ENCODE measurements around the gene CFAP221. TPM values are rescaled to one million over a fixed set of nuclear protein-coding genes. Genes with fewer than 3 reads are reported as not detected.

The CFAP221 gene
- total and polyA plus RNA-seq, 2 donors (not counting 3 experiments of a cell fraction or from before 2014, with no cell fraction given): 0.06 TPM; not detected in 1

DNA sequence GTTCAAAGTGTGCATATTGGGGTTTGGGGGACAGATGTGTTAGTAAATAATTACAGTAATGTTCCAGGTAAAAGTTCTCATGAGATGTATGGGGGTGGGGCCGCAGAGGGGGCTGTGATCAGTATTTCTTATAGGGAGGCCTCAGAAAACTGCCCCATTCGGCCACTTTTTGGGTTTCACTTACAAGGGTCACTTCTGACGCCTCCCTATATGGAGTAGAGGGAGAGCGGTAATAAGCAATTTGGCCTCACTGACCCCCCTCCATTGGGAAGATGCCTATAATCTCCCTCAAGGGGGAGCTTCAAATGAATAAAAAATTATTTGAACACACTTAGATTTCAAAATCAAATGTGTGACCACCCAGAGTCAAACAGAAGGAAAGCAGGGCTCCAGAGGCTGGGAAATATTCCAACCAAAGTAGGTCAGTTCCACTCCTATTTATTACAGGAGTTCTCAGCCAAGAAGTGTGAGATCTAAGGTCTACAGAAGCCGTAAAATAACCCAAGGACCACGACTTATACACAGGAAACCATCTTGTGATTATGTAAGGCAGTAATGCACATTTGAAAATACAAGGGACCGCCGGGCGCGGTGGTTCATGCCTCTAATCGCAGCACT, 22.7 kb upstream of the CFAP221 start:
- H3K27ac ChIP-seq (ENCODE audit: insufficient read depth, low read depth, low read length): no peak overlapping the region
- H3K4me2 ChIP-seq (ENCODE audit: insufficient read depth, low read length): no peak overlapping the region
- no peaks in the 10 kb centered on the region for H3K9me3 ChIP-seq (replicated peaks; ENCODE audit: control insufficient read depth, insufficient read depth, low read length)
- H3K4me3 ChIP-seq (replicated peaks in 1 of 3; ENCODE audit: insufficient read depth in 1 of 3, low read depth in 1 of 3, low read length in 3 of 3): no peak overlapping the region
- no peak overlapping the region for H2AFZ ChIP-seq (ENCODE audit: low read depth, low read length)
- TF ChIP-seq FOS (IDR thresholded peaks at IDR 0.05; ENCODE audit: borderline replicate concordance, insufficient read depth, low read length) (no peak), MAX (IDR thresholded peaks at IDR 0.05; ENCODE audit: insufficient read depth, insufficient read length) (no peak), EZH2 (IDR thresholded peaks at IDR 0.05; ENCODE audit: borderline replicate concordance, low read depth, low read length, severe bottlenecking) (no peak)
- no peaks in the 10 kb centered on the region for H4K20me1 ChIP-seq (replicated peaks; ENCODE audit: control insufficient read depth, extremely low read depth, insufficient read depth, low read length)
- intact Hi-C loops (cut with micrococcal nuclease) (no loop called here), dilution Hi-C loops (cut with MboI; ENCODE audit: extremely low pct_ligation_motif_present, low sequenced_read_pairs) (no loop called here)
- FAIRE-seq: no peak
- ChIA-PET CTCF (no interaction called here), POLR2A (no interaction called here)
- H3K9ac ChIP-seq (replicated peaks; ENCODE audit: extremely low read depth, insufficient read depth, low read length): no peak overlapping the region
- H3K4me1 ChIP-seq (ENCODE audit: control insufficient read depth, extremely low read depth, insufficient read depth, low read length): no peaks in the 10 kb centered on the region
- no peaks in the 10 kb centered on the region for H3K36me3 ChIP-seq (ENCODE audit: control insufficient read depth in 2 of 2, extremely low read depth in 1 of 2, insufficient read depth in 2 of 2, low read length in 2 of 2)
- DNase-seq (ENCODE audit: low read depth, low spot score): no peak
- no TSS peak for BruUV-seq (replicated peaks)
- H3K27me3 ChIP-seq (ENCODE audit: control insufficient read depth in 2 of 2, insufficient read depth in 2 of 2, low read length in 2 of 2): peaks cover 32 to 38% of the 10 kb centered on the region in 2 experiments
- no peaks in the 10 kb centered on the region for H3K79me2 ChIP-seq (ENCODE audit: control insufficient read depth, insufficient read depth, low read length)
- no peaks in the 10 kb centered on the region for H3K9me1 ChIP-seq (replicated peaks; ENCODE audit: control insufficient read depth, extremely low read depth, insufficient read depth, low read length)

- H3K36me3 ChIP-seq (ENCODE audit: control insufficient read depth in 2 of 2, extremely low read depth in 1 of 2, insufficient read depth in 2 of 2, low read length in 2 of 2): no peaks in the 10 kb centered on the region
- BruUV-seq (replicated peaks): no TSS peak
- no peak overlapping the region for H3K27ac ChIP-seq (ENCODE audit: insufficient read depth, low read depth, low read length)
- no peaks in the 10 kb centered on the region for H4K20me1 ChIP-seq (replicated peaks; ENCODE audit: control insufficient read depth, extremely low read depth, insufficient read depth, low read length)
- H2AFZ ChIP-seq (ENCODE audit: low read depth, low read length): no peak overlapping the region
- no peak overlapping the region for H3K4me3 ChIP-seq (replicated peaks in 1 of 3; ENCODE audit: insufficient read depth in 1 of 3, low read depth in 1 of 3, low read length in 3 of 3)
- no peak overlapping the region for H3K9ac ChIP-seq (replicated peaks; ENCODE audit: extremely low read depth, insufficient read depth, low read length)
- CTCF ChIA-PET: interaction anchor here (1.6 kb wide), 1 partner anchor 10 kb away, joined by 7 read pairs; no protein-coding TSS in a partner anchor
- H3K9me1 ChIP-seq (replicated peaks; ENCODE audit: control insufficient read depth, extremely low read depth, insufficient read depth, low read length): no peaks in the 10 kb centered on the region
- no peaks in the 10 kb centered on the region for H3K4me1 ChIP-seq (ENCODE audit: control insufficient read depth, extremely low read depth, insufficient read depth, low read length)
- TF ChIP-seq CTCF (IDR thresholded peaks at IDR 0.05; ENCODE audit: extremely low read depth in 1 of 2, insufficient read depth in 1 of 2, low read depth in 1 of 2, low read length in 2 of 2) (no peak), FOS (IDR thresholded peaks at IDR 0.05; ENCODE audit: borderline replicate concordance, insufficient read depth, low read length) (no peak), POLR2AphosphoS5 (IDR thresholded peaks at IDR 0.05; ENCODE audit: insufficient read depth, low read depth, low read length) (no peak), POLR2A (IDR thresholded peaks at IDR 0.05; ENCODE audit: low read depth, low read length) (no peak), MAX (IDR thresholded peaks at IDR 0.05; ENCODE audit: insufficient read depth, insufficient read length) (no peak), JUN (IDR thresholded peaks at IDR 0.05; ENCODE audit: borderline replicate concordance, insufficient read depth, insufficient read length, low read depth) (no peak), GATA2 (IDR thresholded peaks at IDR 0.05; ENCODE audit: insufficient read depth, insufficient read length, low read depth, low read length) (no peak), MYC (IDR thresholded peaks at IDR 0.05; ENCODE audit: low read depth, low read length) (no peak)
- dilution Hi-C loops (cut with MboI; ENCODE audit: extremely low pct_ligation_motif_present, low sequenced_read_pairs): no loop called here
- intact Hi-C loops (cut with micrococcal nuclease): no loop called here
- no peaks in the 10 kb centered on the region for H3K79me2 ChIP-seq (ENCODE audit: control insufficient read depth, insufficient read depth, low read length)
- H3K27me3 ChIP-seq (ENCODE audit: control insufficient read depth in 2 of 2, insufficient read depth in 2 of 2, low read length in 2 of 2): peaks cover 35 to 47% of the 10 kb centered on the region in 2 experiments
- no peak for DNase-seq (ENCODE audit: low read depth, low spot score)
- no peak for FAIRE-seq
- H3K4me2 ChIP-seq (ENCODE audit: insufficient read depth, low read length): no peak overlapping the region
- POLR2A ChIA-PET: no interaction called here
- no peaks in the 10 kb centered on the region for H3K9me3 ChIP-seq (replicated peaks; ENCODE audit: control insufficient read depth, insufficient read depth, low read length)
These were observed 21.6 kb upstream of the CFAP221 start for GRCh38 chr2:119522671-119523070.

Measured in endothelial cell of umbilical vein (primary cell).